Stimulated activated CD4-positive, alpha-beta T cell treated with anti-CD3 and anti-CD28 coated beads, Interleukin-15, amount 100 ng/mL, for 48 hours (primary cell): ENCODE results near the gene MARK3.
"Not testable (repeated sequence)": the region's sequence is repeated elsewhere in the genome, so short reads cannot be mapped to it uniquely, and the experiment has no call there.

Source experiments
- DNase-seq, 2 donors: peaks; one replicate each; pipeline ENCODE4 v3.0.0-alpha.2; 2020; ENCODE audit warnings: low read depth in 2 of 2

MARK3 gene

GRCh38 chr14:103510724-103511693, 125.8 kb downstream of the MARK3 start:
- DNase-seq, result no peak

- not testable (repeated sequence) for DNase-seq
Measured at GRCh38 chr14:103512180-103512579, 127.0 kb downstream of the MARK3 start.

GRCh38 chr14:103512701-103513611, 127.7 kb downstream of the MARK3 start:
- DNase-seq, result no peak

GRCh38 chr14:103514596-103515421, 129.6 kb downstream of the MARK3 start:
- no peak for DNase-seq

GRCh38 chr14:103516426-103517173, 131.4 kb downstream of the MARK3 start:
- DNase-seq, result no peak

- no peak for DNase-seq
Measured at GRCh38 chr14:103517174-103517566, 132.0 kb downstream of the MARK3 start.

GRCh38 chr14:103517721-103518421, 132.7 kb downstream of the MARK3 start:
- no peak for DNase-seq

GRCh38 chr14:103518422-103519042, 133.3 kb downstream of the MARK3 start:
- DNase-seq, result peak in 1 of 2 donors; percentile 48

GRCh38 chr14:103519043-103519836, 134.0 kb downstream of the MARK3 start:
- no peak for DNase-seq

- DNase-seq, result no peak
Measured at GRCh38 chr14:103519837-103520212, 134.6 kb downstream of the MARK3 start.

GRCh38 chr14:103520269-103520656, 135.0 kb downstream of the MARK3 start:
- DNase-seq, result no peak

- DNase-seq, result no peak
Measured at GRCh38 chr14:103520657-103521437, 135.6 kb downstream of the MARK3 start.

- DNase-seq, result no peak
Measured at GRCh38 chr14:103521438-103521950, 136.3 kb downstream of the MARK3 start.

- no peak for DNase-seq
Measured at GRCh38 chr14:103521951-103522563, 136.8 kb downstream of the MARK3 start.

GRCh38 chr14:103522649-103523574, 137.7 kb downstream of the MARK3 start, which contains the start of gene CKB:
CKB (minus strand) TSS chr14:103522830; CDS start chr14:103522493, 337 bp downstream.
- DNase-seq, result no peak

GRCh38 chr14:103523575-103523954, 138.3 kb downstream of the MARK3 start:
- DNase-seq, result no peak
